ENCODE results near the gene FAIM2. TPM values are rescaled to one million over a fixed set of nuclear protein-coding genes. Genes with fewer than 3 reads are reported as not detected.

FAIM2 gene
- total RNA-seq, 2 experiments from 2014 or later, result 0.05 to 0.06 TPM

DNA sequence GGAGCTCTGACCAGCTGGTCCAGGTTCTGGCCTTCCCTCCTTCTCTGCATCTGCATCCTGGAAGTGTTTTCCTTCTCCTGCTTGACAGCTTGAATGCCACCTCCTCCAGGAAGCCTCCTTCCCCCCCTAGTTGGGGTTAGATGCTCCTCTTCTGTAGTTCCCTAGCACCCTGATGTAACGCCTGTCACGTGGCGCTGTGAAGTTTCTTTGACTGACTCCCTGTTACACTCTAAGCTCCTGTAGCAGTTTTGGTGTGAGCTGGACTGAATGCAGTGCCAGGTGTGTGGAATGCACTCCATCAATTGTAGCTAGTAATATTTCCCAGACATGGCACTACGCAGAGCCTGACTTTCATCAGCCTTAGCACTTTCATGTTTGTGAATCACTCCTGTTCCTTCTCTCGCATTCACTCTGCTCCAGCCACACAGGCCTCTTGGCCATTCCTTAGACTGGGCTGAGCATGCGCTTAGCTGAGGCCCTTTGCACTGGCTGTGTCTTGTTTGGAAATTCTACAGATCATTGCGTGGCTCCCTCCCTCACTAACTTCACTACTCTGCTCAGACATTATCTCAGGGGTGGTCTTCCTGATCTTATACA lies 2.1 kb upstream of the FAIM2 start:
- DNase-seq, result no peak
- H3K4me3 Mint-ChIP-seq, result no peak overlapping the region
- H3K27me3 Mint-ChIP-seq, result peaks cover 30% of the 10 kb centered on the region
- ATAC-seq, result no peak
- CTCF ChIA-PET, result interaction anchor here (1.0 to 2.5 kb wide), 4 partner anchors 10 to 61 kb away, joined by 3 to 11 read pairs (median 4); no protein-coding TSS in a partner anchor
- H3K9me3 Mint-ChIP-seq (ENCODE audit: low read depth), result no peaks in the 10 kb centered on the region
- no peak overlapping the region for H3K27ac Mint-ChIP-seq
- H3K36me3 Mint-ChIP-seq, result no peaks in the 10 kb centered on the region
- H3K4me1 Mint-ChIP-seq, result peaks cover 10% of the 10 kb centered on the region

DNA sequence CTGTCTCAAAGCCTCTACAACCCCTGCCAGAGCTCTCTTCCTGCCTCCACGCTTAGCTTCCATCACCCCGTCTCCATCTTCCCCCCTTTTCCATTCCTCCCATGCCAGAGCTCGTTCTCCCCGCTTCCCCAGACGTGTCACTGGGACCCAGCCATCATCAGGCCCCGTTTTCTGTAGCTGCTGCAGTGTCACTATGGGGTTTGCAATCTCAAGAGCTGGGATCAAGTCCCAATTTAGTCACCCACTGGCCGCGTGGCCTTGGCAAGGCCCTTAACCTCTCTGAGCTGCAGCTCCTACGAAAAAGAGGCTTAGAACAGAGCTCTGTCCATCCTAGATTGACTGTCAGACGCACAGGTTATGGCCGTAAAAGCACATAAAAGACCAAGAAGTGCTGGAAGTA lies 901 bp upstream of the FAIM2 start:
- Mint-ChIP-seq H3K4me3 (peak overlapping the region; percentile 56), H3K9me3 (ENCODE audit: low read depth) (no peaks in the 10 kb centered on the region), H3K4me1 (peaks cover 10% of the 10 kb centered on the region), H3K27me3 (peaks cover 30% of the 10 kb centered on the region), H3K36me3 (no peaks in the 10 kb centered on the region), H3K27ac (no peak overlapping the region)
- no peak for ATAC-seq
- CTCF ChIA-PET, result interaction anchor here (1.5 kb wide), 2 partner anchors 9 to 35 kb away, joined by 4 read pairs; no protein-coding TSS in a partner anchor
- DNase-seq, result no peak

DNA sequence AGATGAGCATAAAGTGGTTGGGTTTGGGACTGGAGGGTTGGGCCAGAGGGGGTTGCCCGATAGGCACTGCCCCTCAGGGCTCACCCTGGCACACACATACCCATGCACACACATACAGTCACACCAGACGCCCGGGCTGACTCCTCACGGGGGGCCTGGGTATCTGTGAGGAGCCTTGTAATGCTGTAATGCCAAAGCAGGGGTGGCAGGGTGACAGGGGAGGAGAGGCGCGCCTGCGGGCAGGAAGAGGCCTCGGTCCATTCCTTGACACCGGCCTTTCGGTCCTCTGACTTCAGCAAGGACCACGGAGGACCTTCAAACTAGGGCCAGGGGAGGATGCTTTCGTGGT lies 375 bp downstream of the FAIM2 start:
- Mint-ChIP-seq H3K27ac (no peak overlapping the region), H3K27me3 (peaks cover 30% of the 10 kb centered on the region), H3K4me1 (peaks cover 10% of the 10 kb centered on the region), H3K9me3 (ENCODE audit: low read depth) (no peaks in the 10 kb centered on the region), H3K36me3 (no peaks in the 10 kb centered on the region), H3K4me3 (peak overlapping the region; percentile 25)
- CTCF ChIA-PET, result no interaction called here
- DNase-seq (no peak), ATAC-seq (no peak)

DNA sequence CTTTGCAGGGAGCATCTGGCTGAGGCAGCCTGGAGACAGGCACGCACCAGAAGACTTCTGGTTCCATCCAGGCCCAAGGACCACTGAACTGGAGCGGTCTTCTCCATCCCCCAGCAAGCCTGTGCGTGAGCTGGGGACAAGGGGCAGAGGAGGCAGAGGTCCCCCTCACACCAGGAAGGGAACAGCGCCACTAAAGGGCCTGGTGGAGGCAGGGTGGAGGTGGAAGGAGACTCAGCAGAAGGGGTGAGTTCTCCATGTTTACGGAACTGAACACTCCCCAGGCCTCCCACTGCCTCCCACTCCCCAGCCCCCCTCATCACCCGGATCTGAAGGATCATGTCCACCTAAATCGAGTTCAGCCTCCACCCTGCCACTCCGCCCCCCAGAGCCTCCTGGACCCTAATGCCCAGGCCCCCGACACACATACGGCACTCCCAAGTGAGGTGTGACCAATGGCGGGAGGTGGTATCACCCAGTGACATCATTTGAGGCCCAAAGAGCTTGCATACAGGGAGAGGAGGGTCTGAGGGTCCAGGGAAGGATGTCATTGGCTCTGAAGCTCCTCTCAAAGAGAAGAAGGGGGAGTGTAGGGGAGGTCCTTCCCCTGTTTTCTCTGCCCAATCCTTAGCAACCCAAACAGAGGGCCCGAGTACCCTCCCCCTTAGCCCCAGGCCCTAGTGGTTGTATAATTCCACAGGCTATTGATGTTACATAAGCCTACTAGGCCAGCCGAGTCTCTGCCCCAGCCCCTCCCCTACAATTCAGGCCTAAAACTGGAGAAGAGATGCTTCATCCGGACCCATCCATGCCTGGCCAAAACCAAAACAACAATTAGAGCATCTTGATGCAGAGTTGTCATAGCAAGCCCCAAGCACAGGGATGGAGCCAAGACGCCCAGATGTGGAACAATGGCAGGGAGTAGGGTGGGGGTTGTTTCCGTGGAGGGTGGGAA lies 1.0 kb downstream of the FAIM2 start:
- H3K9me3 Mint-ChIP-seq (ENCODE audit: low read depth), result no peaks in the 10 kb centered on the region
- ATAC-seq (no peak), DNase-seq (no peak)
- CTCF ChIA-PET, result interaction anchor here (1.5 to 1.8 kb wide), 2 partner anchors 64 to 209 kb away, joined by 3 to 5 read pairs; partner anchors contain the start of gene COX14
- peaks cover 34% of the 10 kb centered on the region for H3K27me3 Mint-ChIP-seq
- no peak overlapping the region for H3K4me3 Mint-ChIP-seq
- no peak overlapping the region for H3K27ac Mint-ChIP-seq
- H3K4me1 Mint-ChIP-seq, result peaks cover 10% of the 10 kb centered on the region
- H3K36me3 Mint-ChIP-seq, result no peaks in the 10 kb centered on the region

DNA sequence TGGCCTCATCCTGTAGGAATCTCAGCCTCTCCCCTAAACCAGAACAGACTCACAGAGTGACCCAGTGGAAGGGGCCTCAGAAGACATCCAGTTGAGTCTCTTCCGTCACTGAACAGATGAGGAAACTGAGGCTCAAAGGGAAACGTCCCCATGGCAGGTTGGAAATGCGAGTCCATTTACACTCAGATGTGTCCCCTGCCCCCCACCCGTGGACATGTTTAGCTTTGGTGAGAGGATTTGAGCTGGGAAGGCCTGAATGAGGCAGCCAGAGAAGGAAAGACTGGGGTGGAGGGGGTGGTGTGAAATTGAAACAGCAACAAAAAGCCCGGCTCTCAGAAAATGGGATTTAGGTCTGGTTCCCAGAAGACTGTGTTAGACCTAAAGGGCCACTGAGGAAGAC lies 1.7 kb downstream of the FAIM2 start:
- CTCF ChIA-PET, result interaction anchor here (1.5 to 1.8 kb wide), 2 partner anchors 65 to 210 kb away, joined by 3 to 5 read pairs; partner anchors contain the start of gene COX14

DNA sequence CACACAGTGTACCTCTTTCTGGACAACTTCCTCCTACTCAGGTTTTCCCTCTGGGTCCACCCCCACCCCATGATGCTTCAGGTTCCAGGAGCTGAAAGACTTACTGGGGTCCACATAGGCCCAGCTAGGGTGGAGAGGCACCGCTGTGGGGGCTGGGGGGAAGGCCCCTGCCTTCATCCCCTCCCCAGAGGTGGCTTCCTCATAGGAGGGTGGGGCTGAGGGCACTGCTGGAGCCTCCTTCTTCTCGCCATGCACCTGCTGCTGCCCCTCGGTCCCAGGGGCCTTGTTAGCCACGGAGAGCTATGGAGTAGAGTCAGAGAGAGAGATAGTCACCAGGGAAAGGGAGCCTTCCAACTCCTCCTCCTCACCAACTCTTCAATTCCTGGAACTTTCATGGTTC lies 2.7 kb downstream of the FAIM2 start:
- H3K27ac Mint-ChIP-seq, result no peak overlapping the region
- H3K9me3 Mint-ChIP-seq (ENCODE audit: low read depth), result no peaks in the 10 kb centered on the region
- ATAC-seq, result no peak
- H3K4me3 Mint-ChIP-seq, result no peak overlapping the region
- H3K4me1 Mint-ChIP-seq, result peaks cover 10% of the 10 kb centered on the region
- H3K27me3 Mint-ChIP-seq, result peaks cover 23% of the 10 kb centered on the region
- CTCF ChIA-PET, result interaction anchor here (1.8 kb wide), 1 partner anchor 66 kb away, joined by 5 read pairs; no protein-coding TSS in a partner anchor
- H3K36me3 Mint-ChIP-seq, result no peaks in the 10 kb centered on the region
- DNase-seq, result no peak

More for the DNA sequence above, 1.7 kb downstream of the FAIM2 start:
- DNase-seq, result no peak
- H3K4me3 Mint-ChIP-seq, result no peak overlapping the region
- peaks cover 28% of the 10 kb centered on the region for H3K27me3 Mint-ChIP-seq
- no peak overlapping the region for H3K27ac Mint-ChIP-seq
- no peaks in the 10 kb centered on the region for H3K9me3 Mint-ChIP-seq (ENCODE audit: low read depth)
- H3K36me3 Mint-ChIP-seq, result no peaks in the 10 kb centered on the region
- no peak for ATAC-seq
- peaks cover 10% of the 10 kb centered on the region for H3K4me1 Mint-ChIP-seq

DNA sequence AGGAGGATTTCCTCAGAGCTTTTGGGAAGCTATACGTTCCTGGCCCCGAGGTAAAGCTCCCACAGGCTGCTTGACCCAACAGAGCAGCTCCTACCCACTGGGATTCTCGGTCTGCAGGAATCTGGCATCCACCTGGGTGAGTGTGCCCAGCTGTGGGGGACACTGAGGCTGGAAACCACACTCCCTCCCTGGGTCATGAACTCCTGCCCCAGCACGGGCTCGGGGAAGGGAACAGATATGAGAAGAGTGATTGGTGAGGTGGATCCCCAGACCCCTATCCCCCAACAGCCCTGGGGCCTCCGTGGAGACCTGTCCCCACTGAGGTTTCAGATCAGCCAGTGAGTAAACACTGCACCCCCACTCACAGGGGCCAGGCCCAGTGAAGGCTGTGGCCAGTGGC lies 3.3 kb downstream of the FAIM2 start:
- peaks cover 10% of the 10 kb centered on the region for H3K4me1 Mint-ChIP-seq
- DNase-seq (no peak), ATAC-seq (no peak)
- H3K4me3 Mint-ChIP-seq, result no peak overlapping the region
- CTCF ChIA-PET, result no interaction called here
- H3K27me3 Mint-ChIP-seq, result peaks cover 17% of the 10 kb centered on the region
- H3K27ac Mint-ChIP-seq, result no peak overlapping the region
- no peaks in the 10 kb centered on the region for H3K36me3 Mint-ChIP-seq
- H3K9me3 Mint-ChIP-seq (ENCODE audit: low read depth), result no peaks in the 10 kb centered on the region

DNA sequence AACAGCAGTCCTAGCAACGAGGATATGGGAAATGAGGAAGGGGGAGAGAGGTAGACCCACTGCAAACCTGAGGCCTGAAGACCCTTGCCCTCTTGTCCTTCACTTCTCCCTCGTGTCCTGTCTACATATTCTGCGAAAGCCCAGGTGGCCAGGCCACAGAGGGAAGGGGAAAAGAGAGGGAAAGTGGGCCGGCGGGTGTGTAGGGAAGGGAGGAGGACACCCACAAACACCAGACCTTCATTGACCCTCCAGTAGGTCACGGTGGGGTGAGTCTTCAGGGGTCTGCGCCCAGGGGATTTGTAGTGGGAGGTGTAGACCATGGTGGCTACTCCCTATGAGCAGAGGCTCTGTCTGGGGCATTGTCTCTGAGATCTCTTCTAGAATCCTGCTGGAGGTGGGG lies 3.8 kb downstream of the FAIM2 start:
- no peaks in the 10 kb centered on the region for H3K9me3 Mint-ChIP-seq (ENCODE audit: low read depth)
- no peak overlapping the region for H3K27ac Mint-ChIP-seq
- CTCF ChIA-PET, result no interaction called here

DNA sequence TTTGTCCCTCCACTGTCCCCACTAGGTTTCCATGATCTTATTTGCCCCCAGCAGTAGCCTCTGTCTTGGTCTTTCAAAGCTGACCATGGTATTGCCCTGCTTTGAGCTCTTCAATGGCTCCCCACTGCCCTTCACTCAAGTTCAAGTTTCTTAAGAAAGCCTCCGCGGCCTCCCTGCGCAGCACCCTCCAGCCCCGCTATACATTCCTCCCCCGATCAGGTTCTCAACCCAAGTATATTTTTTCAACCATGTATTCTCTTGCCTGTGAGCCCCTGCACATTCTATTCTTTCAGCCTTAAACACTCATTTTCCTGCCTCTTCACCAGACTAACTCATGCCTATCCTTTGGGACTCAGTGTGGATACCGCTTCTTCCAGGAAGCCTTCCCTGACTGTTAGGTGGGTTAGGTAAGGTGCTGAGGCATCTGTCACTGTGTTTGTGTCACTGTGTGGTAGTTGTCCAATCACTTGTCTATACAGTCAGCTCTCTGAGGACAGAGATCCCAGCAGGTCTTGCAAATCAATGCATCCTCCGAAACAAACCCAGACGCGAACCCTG lies 4.3 kb downstream of the FAIM2 start:
- ATAC-seq, result no peak
- CTCF ChIA-PET, result no interaction called here
- no peak for DNase-seq
- H3K27ac Mint-ChIP-seq, result no peak overlapping the region
- H3K4me1 Mint-ChIP-seq, result peaks cover 6% of the 10 kb centered on the region
- H3K36me3 Mint-ChIP-seq, result no peaks in the 10 kb centered on the region
- no peaks in the 10 kb centered on the region for H3K9me3 Mint-ChIP-seq (ENCODE audit: low read depth)
- H3K4me3 Mint-ChIP-seq, result no peak overlapping the region
- H3K27me3 Mint-ChIP-seq, result peaks cover 12% of the 10 kb centered on the region

More for the DNA sequence above, 3.8 kb downstream of the FAIM2 start:
- peaks cover 17% of the 10 kb centered on the region for H3K27me3 Mint-ChIP-seq
- DNase-seq, result no peak
- H3K4me1 Mint-ChIP-seq, result peaks cover 10% of the 10 kb centered on the region
- ATAC-seq, result no peak
- H3K4me3 Mint-ChIP-seq, result no peak overlapping the region
- no peaks in the 10 kb centered on the region for H3K36me3 Mint-ChIP-seq

DNA sequence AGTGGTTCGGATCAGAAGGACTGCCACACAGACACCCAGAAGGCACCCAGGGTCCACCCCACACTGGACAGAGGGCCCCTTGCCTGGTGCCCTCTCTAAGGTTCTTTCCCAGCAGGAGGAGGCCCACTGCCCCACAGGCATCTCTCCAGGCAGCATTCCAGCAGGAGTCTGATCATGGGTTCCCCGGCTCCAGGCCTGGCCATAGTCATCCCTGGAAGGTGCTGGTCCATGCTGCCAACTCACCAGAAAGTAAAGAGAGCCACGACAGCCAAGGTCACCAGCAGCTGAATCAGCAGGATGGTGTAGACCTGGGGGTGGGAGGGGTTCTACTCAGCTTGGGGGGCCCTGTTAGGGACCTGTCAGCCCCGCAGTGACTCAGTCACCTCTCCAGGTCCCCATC lies 6.4 kb downstream of the FAIM2 start:
- no peak overlapping the region for H3K27ac Mint-ChIP-seq
- H3K4me3 Mint-ChIP-seq, result no peak overlapping the region
- CTCF ChIA-PET, result interaction anchor here (0.8 to 1.1 kb wide), 2 partner anchors 48 to 69 kb away, joined by 3 to 4 read pairs; no protein-coding TSS in a partner anchor
- H3K4me1 Mint-ChIP-seq, result no peaks in the 10 kb centered on the region
- DNase-seq, result no peak
- H3K27me3 Mint-ChIP-seq, result peaks cover 8% of the 10 kb centered on the region
- H3K36me3 Mint-ChIP-seq, result no peaks in the 10 kb centered on the region
- no peaks in the 10 kb centered on the region for H3K9me3 Mint-ChIP-seq (ENCODE audit: low read depth)
- no peak for ATAC-seq

DNA sequence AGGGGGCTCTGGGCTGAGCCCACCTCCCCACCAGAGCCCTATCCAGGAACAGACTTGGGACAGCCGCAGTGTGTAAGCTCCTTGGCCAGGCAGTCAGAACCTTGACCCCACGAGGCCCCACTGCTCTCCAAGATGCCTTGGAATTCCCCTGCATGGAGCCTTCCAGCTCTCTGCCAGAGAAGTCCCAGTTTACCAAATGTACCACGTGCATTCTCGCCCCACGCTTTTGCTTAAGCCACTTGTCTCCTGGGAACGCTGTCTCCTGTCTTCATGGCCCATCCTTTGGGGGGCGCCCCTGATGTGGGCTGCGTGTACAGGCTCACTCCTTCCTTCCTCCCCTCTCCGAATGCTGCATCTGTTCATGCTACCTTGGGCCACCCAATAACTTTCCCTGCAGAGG lies 7.9 kb downstream of the FAIM2 start:
- Mint-ChIP-seq H3K4me1 (no peaks in the 10 kb centered on the region), H3K4me3 (no peak overlapping the region), H3K27me3 (peaks cover 12% of the 10 kb centered on the region), H3K27ac (no peak overlapping the region), H3K9me3 (ENCODE audit: low read depth) (no peaks in the 10 kb centered on the region), H3K36me3 (no peaks in the 10 kb centered on the region)
- CTCF ChIA-PET, result interaction anchor here (1.4 to 1.7 kb wide), 2 partner anchors 10 to 50 kb away, joined by 3 to 6 read pairs; no protein-coding TSS in a partner anchor
- ATAC-seq, result no peak
- DNase-seq, result no peak

DNA sequence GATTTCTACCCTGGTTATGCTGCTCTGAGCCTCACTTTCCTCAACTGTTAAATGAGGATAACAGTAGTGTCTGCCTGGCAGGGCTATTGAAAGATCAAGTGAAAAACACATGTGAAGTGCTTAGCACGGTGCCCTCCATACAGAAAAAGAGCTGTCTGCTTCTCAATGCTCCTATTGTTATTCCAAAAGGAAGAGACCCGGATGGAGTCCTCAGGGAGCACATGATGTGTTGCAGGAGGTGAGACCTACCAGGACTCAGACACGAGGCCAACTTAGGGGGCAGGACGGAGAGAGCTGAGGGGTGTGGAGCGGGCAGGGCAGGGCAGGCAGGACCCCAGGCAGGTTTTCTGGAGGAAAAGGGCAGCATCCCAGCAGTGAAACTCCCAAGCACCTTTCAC lies 8.9 kb downstream of the FAIM2 start:
- H3K36me3 Mint-ChIP-seq, result no peaks in the 10 kb centered on the region
- H3K4me3 Mint-ChIP-seq, result no peak overlapping the region
- H3K27me3 Mint-ChIP-seq, result peaks cover 12% of the 10 kb centered on the region
- H3K27ac Mint-ChIP-seq, result no peak overlapping the region
- H3K4me1 Mint-ChIP-seq, result no peaks in the 10 kb centered on the region
- H3K9me3 Mint-ChIP-seq (ENCODE audit: low read depth), result no peaks in the 10 kb centered on the region
- CTCF ChIA-PET, result no interaction called here
- DNase-seq (no peak), ATAC-seq (no peak)
